H1 (cell line): ENCODE results near the gene MAP6. TPM values are rescaled to one million over a fixed set of nuclear protein-coding genes. Genes with fewer than 3 reads are reported as not detected.

Experiments
- CTCF ChIA-PET: fragments of 300-600 bp; sonication (Branson Sonifier 250); formaldehyde crosslinking; loops from one replicate; lab custom pipeline; 2021; ENCODE audit not compliant: partially characterized antibody; lab: Charles Lee
- POLR2A ChIA-PET: fragments of 300-600 bp; sonication (Branson Sonifier 250); formaldehyde crosslinking; loops from one replicate; lab custom pipeline; 2021; ENCODE audit warnings: inconsistent platforms; ENCODE audit not compliant: partially characterized antibody; lab: Charles Lee
- DNase-seq, 2 experiments: peaks; one replicate each; pipeline versions ENCODE4 v3.0.0 to v3.0.0-alpha.2; 2010 to 2022; ENCODE audit warnings: low spot score in 2 of 2, low read depth in 1 of 2, mixed read lengths in 1 of 2
- FAIRE-seq: peaks from 2 replicates; lab custom pipeline; 2011; peaks lifted over from hg19 to GRCh38; lab: Jason Lieb, UNC
- H2AFZ ChIP-seq: 2 replicates; pipeline ENCODE4 v1.8.1; 2012; ENCODE audit warnings: low read length, inconsistent platforms
- H2AK5ac ChIP-seq: 2 replicates; pipeline ENCODE4 v1.6.1; 2013; ENCODE audit warnings: low read depth, low read length
- H2BK120ac ChIP-seq: replicated peaks from 2 replicates; pipeline ENCODE3; 2013; ENCODE audit warnings: low read depth, low read length, inconsistent platforms
- H2BK12ac ChIP-seq: 2 replicates; pipeline ENCODE4 v1.6.1; 2013; ENCODE audit warnings: low read depth, low read length
- H2BK15ac ChIP-seq: 2 replicates; pipeline ENCODE4 v1.6.1; 2013; ENCODE audit warnings: low read length
- H2BK20ac ChIP-seq: 2 replicates; pipeline ENCODE4 v1.6.1; 2013; ENCODE audit warnings: low read length
- H2BK5ac ChIP-seq: 2 replicates; pipeline ENCODE4 v1.6.1; 2013; ENCODE audit warnings: low read depth, low read length
- H3K14ac ChIP-seq: 2 replicates; pipeline ENCODE4 v1.6.1; 2013; ENCODE audit warnings: inconsistent platforms; ENCODE audit not compliant: insufficient read length
- H3K18ac ChIP-seq: 2 replicates; pipeline ENCODE4 v1.6.1; 2013; ENCODE audit warnings: low read length; ENCODE audit errors: extremely low read depth
- H3K23ac ChIP-seq: 2 replicates; pipeline ENCODE4 v1.6.1; 2013; ENCODE audit warnings: inconsistent platforms; ENCODE audit not compliant: insufficient read length
- H3K23me2 ChIP-seq: 2 replicates; pipeline ENCODE4 v1.6.1; 2013; ENCODE audit warnings: low read depth, low read length
- H3K27ac ChIP-seq: 2 replicates; pipeline ENCODE4 v1.6.1; 2011; ENCODE audit warnings: low read depth, low read length, inconsistent platforms
- H3K27me3 ChIP-seq, 4 experiments: replicated peaks in 1 of 4; 1 replicate in 1 of 4; 2 replicates in 3 of 4; pipeline versions ENCODE4 v1.6.1 to v1.8.1; 2011 to 2013; ENCODE audit warnings: low read length in 3 of 4, mild to moderate bottlenecking in 3 of 4, inconsistent platforms in 2 of 4, mixed read lengths in 2 of 4, moderate library complexity in 1 of 4; ENCODE audit not compliant: control insufficient read depth in 3 of 4, insufficient read depth in 3 of 4; ENCODE audit errors: extremely low read depth in 1 of 4
- H3K36me3 ChIP-seq, 4 experiments: 2 replicates each; pipeline versions ENCODE4 v1.6.1 to v1.8.1; 2011 to 2013; ENCODE audit warnings: mild to moderate bottlenecking in 4 of 4, low read length in 3 of 4, moderate library complexity in 2 of 4, control low read depth in 1 of 4, inconsistent platforms in 1 of 4; ENCODE audit not compliant: insufficient read depth in 4 of 4, control insufficient read depth in 2 of 4
- H3K4ac ChIP-seq: replicated peaks from 2 replicates; pipeline ENCODE3; 2013; ENCODE audit warnings: low read length, low read depth, mixed read lengths, inconsistent platforms; ENCODE audit not compliant: insufficient read length
- H3K4me1 ChIP-seq, 4 experiments: replicated peaks in 1 of 4; 1 replicate in 1 of 4; 2 replicates in 3 of 4; pipeline versions ENCODE4 v1.6.1 to v1.8.1; 2011 to 2013; ENCODE audit warnings: low read length in 3 of 4, inconsistent platforms in 2 of 4, mixed read lengths in 1 of 4; ENCODE audit not compliant: insufficient read depth in 4 of 4, control insufficient read depth in 3 of 4
- H3K4me2 ChIP-seq, 2 experiments: 2 replicates each; pipeline versions ENCODE4 v1.6.1 to v1.8.1; 2011 to 2013; ENCODE audit warnings: low read depth in 2 of 2, low read length in 2 of 2, control low read depth in 1 of 2, inconsistent platforms in 1 of 2, mild to moderate bottlenecking in 1 of 2; ENCODE audit not compliant: insufficient read depth in 1 of 2
- H3K4me3 ChIP-seq, 4 experiments: fragments of 200-600, 300-600 bp in 1 of 4; sonication (generic), shearing (Covaris generic), sonication (Bioruptor Twin) in 1 of 4; 2 replicates each; pipeline versions ENCODE4 v1.5.1 to v1.8.1; 2011 to 2016; ENCODE audit warnings: low read length in 4 of 4, low read depth in 3 of 4, control low read depth in 2 of 4, inconsistent platforms in 2 of 4, mild to moderate bottlenecking in 2 of 4, mixed read lengths in 1 of 4, moderate library complexity in 1 of 4; ENCODE audit not compliant: insufficient read depth in 2 of 4; ENCODE audit errors: extremely low read depth in 1 of 4
- H3K56ac ChIP-seq: replicated peaks from 2 replicates; pipeline ENCODE3; 2013; ENCODE audit warnings: low read depth, mild to moderate bottlenecking, mixed read lengths, low read length, inconsistent platforms; ENCODE audit not compliant: insufficient read length
- H3K79me1 ChIP-seq: 2 replicates; pipeline ENCODE4 v1.6.1; 2013; ENCODE audit warnings: low read depth, low read length, control low read depth
- H3K79me2 ChIP-seq, 2 experiments: 2 replicates each; pipeline versions ENCODE4 v1.6.1 to v1.8.1; 2012 to 2013; ENCODE audit warnings: low read length in 2 of 2, mild to moderate bottlenecking in 2 of 2, inconsistent platforms in 1 of 2; ENCODE audit not compliant: insufficient read depth in 2 of 2, control insufficient read depth in 1 of 2
- H3K9ac ChIP-seq, 4 experiments: replicated peaks in 1 of 4; 1 replicate in 1 of 4; 2 replicates in 3 of 4; pipeline versions ENCODE4 v1.6.1 to v1.8.1; 2011 to 2013; ENCODE audit warnings: low read depth in 3 of 4, low read length in 3 of 4, control low read depth in 2 of 4, mild to moderate bottlenecking in 2 of 4, moderate library complexity in 2 of 4, inconsistent platforms in 1 of 4; ENCODE audit errors: extremely low read depth in 1 of 4
- H3K9me3 ChIP-seq, 2 experiments: 2 replicates each; pipeline versions ENCODE4 v1.6.1 to v1.8.1; 2012 to 2013; ENCODE audit warnings: mild to moderate bottlenecking in 2 of 2, moderate library complexity in 2 of 2, control low read depth in 1 of 2, inconsistent platforms in 1 of 2, low read depth in 1 of 2, low read length in 1 of 2, mixed read lengths in 1 of 2; ENCODE audit not compliant: insufficient read depth in 2 of 2
- H4K20me1 ChIP-seq, 2 experiments: replicated peaks in 1 of 2; 2 replicates each; pipeline versions ENCODE3 to v1.8.1; 2011 to 2013; ENCODE audit warnings: inconsistent platforms in 2 of 2, low read length in 2 of 2, mild to moderate bottlenecking in 1 of 2; ENCODE audit not compliant: insufficient read depth in 2 of 2, control insufficient read depth in 1 of 2
- H4K5ac ChIP-seq: 2 replicates; pipeline ENCODE4 v1.6.1; 2013; ENCODE audit warnings: low read length, low read depth, mixed read lengths, inconsistent platforms; ENCODE audit not compliant: insufficient read length
- H4K8ac ChIP-seq: 2 replicates; pipeline ENCODE4 v1.8.0; 2013; ENCODE audit warnings: mild to moderate bottlenecking, moderate library complexity, low read length, inconsistent platforms; ENCODE audit not compliant: insufficient read depth; ENCODE audit errors: extremely low read depth
- H4K91ac ChIP-seq: replicated peaks from 2 replicates; pipeline ENCODE3; 2013; ENCODE audit warnings: low read length, mixed read lengths, inconsistent platforms; ENCODE audit not compliant: insufficient read length
- BACH1 ChIP-seq: IDR thresholded peaks from 2 replicates; pipeline ENCODE4 v1.6.1; 2012; ENCODE audit warnings: low read length, improper control_type of control experiment
- BRCA1 ChIP-seq: IDR thresholded peaks from 2 replicates; pipeline ENCODE4 v1.6.1; 2012; ENCODE audit warnings: low read depth, low read length, improper control_type of control experiment
- CEBPB ChIP-seq: IDR thresholded peaks from 2 replicates; pipeline ENCODE4 v1.6.1; 2012; ENCODE audit warnings: low read depth, low read length
- CTBP2 ChIP-seq: IDR thresholded peaks from 2 replicates; pipeline ENCODE4 v1.7.0; 2011; ENCODE audit warnings: borderline replicate concordance, mild to moderate bottlenecking, moderate library complexity, mixed read lengths, low read length; ENCODE audit not compliant: insufficient read depth, insufficient read length
- E2F6 ChIP-seq: IDR thresholded peaks from 2 replicates; pipeline ENCODE4 v1.6.1; 2012; ENCODE audit warnings: inconsistent platforms
- EGR1 ChIP-seq: IDR thresholded peaks from 2 replicates; pipeline ENCODE4 v1.6.1; 2011; ENCODE audit warnings: low read depth, low read length, borderline replicate concordance
- EZH2 ChIP-seq: fragments of 200-600 bp; sonication (generic); IDR thresholded peaks from 2 replicates; pipeline ENCODE4 v1.7.1; 2012; ENCODE audit warnings: low read depth, mild to moderate bottlenecking, moderate library complexity, low read length, inconsistent platforms; ENCODE audit not compliant: severe bottlenecking
- RNF2 ChIP-seq: fragments of 200-900, 300-1000 bp; sonication (generic); IDR thresholded peaks from 2 replicates; pipeline ENCODE4 v1.7.1; 2016; ENCODE audit warnings: borderline replicate concordance, low read depth, mild to moderate bottlenecking, antibody characterized with exemption, low read length; ENCODE audit not compliant: poor library complexity, severe bottlenecking; ENCODE audit errors: missing control alignments
- SIRT6 ChIP-seq: IDR thresholded peaks from one replicate; pipeline ENCODE4 v1.7.1; 2012; ENCODE audit warnings: low read length, inconsistent platforms
- SP1 ChIP-seq: IDR thresholded peaks from 2 replicates; pipeline ENCODE4 v1.6.1; 2011; ENCODE audit warnings: low read depth, low read length
- YY1 ChIP-seq: IDR thresholded peaks from 2 replicates; pipeline ENCODE4 v1.6.1; 2011; ENCODE audit warnings: low read depth, mild to moderate bottlenecking, low read length
- polyA plus RNA-seq, 7 experiments: library from polyadenylated mRNA; depleted of rRNA in 3 of 7; stranded (reverse) in 5 of 7; unstranded in 2 of 7; fragments of >200 nt in 5 of 7; fragments of 200-250 nt in 2 of 7; gene quantifications; 1 replicate in 5 of 7; 2 replicates in 1 of 7; 4 replicates in 1 of 7; pipeline versions ENCODE4 v1.2.1 to v1.2.3, GENCODE V29; 2011 to 2013; ENCODE audit warnings: missing spikeins in 2 of 7, mixed read lengths in 2 of 7
- total RNA-seq: library from RNA; stranded (reverse); fragmentation: NEBNext Ultra II Directional; extraction: Animal tissue kit (Norgen Biotek cat#: 25700); gene quantifications from 2 replicates; pipeline ENCODE4 v1.2.1, GENCODE V29; 2021

Gene MAP6
- total and polyA plus RNA-seq, 2 of the 8 experiments (the other 6 are each of a cell fraction or from before 2014, with no cell fraction given) = 0.54 to 0.89 TPM

- Histone ChIP-seq H2BK120ac (no peak overlapping the region), H3K36me3 (no peaks in the 10 kb centered on the region), H3K4ac (no peak overlapping the region), H3K27me3 (no peaks in the 10 kb centered on the region; a peak in 1 of 7 replicates), H3K79me2 (no peaks in the 10 kb centered on the region), H3K9ac (no peak overlapping the region), H4K91ac (no peak overlapping the region), H3K4me1 (no peaks in the 10 kb centered on the region), H4K5ac (no peak overlapping the region), H2BK20ac (no peak overlapping the region), H2AK5ac (no peak overlapping the region), H2AFZ (no peak overlapping the region), H2BK12ac (no peak overlapping the region), H3K14ac (no peak overlapping the region), H4K8ac (no peak overlapping the region), H2BK5ac (no peak overlapping the region), H3K56ac (no peak overlapping the region), H3K79me1 (no peaks in the 10 kb centered on the region), H3K27ac (no peak overlapping the region), H3K4me3 (no peak overlapping the region), H3K18ac (no peak overlapping the region), H3K9me3 (no peaks in the 10 kb centered on the region), H2BK15ac (no peak overlapping the region), H3K23me2 (no peaks in the 10 kb centered on the region), H3K4me2 (no peak overlapping the region), H3K23ac (no peak overlapping the region), H4K20me1 (no peaks in the 10 kb centered on the region)
- CTCF ChIA-PET = interaction anchor here (1.1 to 3.3 kb wide), 3 partner anchors 17 to 107 kb away, joined by 3 to 14 read pairs (median 6); no protein-coding TSS in a partner anchor
- DNase-seq (no peak), FAIRE-seq (no peak)
- POLR2A ChIA-PET = no interaction called here
- no peak for TF ChIP-seq RNF2
- TF ChIP-seq SP1 = no peak
- TF ChIP-seq E2F6 = no peak
- TF ChIP-seq SIRT6 = no peak
- TF ChIP-seq YY1 = no peak
- TF ChIP-seq CTBP2 = no peak
- no peak for TF ChIP-seq EGR1
- TF ChIP-seq CEBPB = no peak
- no peak for TF ChIP-seq EZH2
- no peak for TF ChIP-seq BRCA1
- TF ChIP-seq BACH1 = no peak
Observed at GRCh38 chr11:75644370-75644769, 24.5 kb downstream of the MAP6 start.
